ENCODE measurements around the gene PARD3. TPM values are rescaled to one million over a fixed set of nuclear protein-coding genes. Genes with fewer than 3 reads are reported as not detected.

The PARD3 gene
- polyA plus RNA-seq, 3 donors, result 0.51 TPM; not detected in 2

DNA sequence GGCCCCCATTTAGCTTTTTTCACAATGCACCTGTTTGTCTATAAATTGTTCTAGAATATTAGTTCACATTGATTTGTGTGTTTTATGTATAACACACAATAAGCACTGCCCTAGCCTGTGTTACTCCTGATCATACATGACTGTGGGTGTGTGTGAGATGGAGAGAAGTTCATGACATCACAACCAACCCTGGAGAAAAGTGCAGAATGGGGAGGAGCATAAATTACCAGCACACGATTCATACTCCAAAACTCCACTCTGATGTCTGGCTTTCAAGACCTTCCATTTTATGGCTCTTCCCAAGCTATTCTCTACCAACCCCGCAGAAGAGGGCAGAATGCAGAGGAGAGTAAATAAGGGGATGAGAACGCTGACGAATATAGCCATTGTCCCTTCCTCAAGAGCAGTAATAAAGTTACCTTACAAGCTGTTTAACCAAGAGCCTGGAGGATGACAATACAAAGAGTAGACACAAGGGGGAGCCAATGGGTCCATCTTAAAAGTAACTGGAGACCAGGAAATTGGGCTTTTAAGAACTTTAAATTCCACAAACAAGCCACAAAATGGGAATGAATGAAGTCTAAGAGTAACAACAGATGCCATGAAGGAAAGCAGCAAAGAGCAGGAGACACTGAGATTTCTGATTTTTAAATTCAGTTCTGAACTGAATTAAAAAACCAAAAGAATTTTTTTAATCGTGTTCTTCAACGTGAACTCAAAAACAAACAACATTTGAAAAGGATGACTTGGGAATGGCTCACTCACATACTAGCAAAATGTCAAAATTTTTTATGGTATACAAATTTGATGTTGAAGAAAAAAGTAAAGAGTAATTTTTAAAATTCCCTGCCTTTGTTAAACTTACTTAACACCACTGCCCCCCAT lies 159.6 kb downstream of the PARD3 start:
- no peak overlapping the region for H3K9ac ChIP-seq (ENCODE audit: insufficient read depth, low read length, poor library complexity, severe bottlenecking)
- Mint-ChIP-seq H3K36me3 (no peaks in the 10 kb centered on the region), H3K27ac (peak overlapping the region in 1 of 7 donors; percentile 13), H3K4me3 (no peak overlapping the region), H3K4me1 (no peaks in the 10 kb centered on the region), H3K9me3 (no peaks in the 10 kb centered on the region), H3K27me3 (ENCODE audit: low read depth in 3 of 3) (peaks cover 0 to 4% (median 3%) of the 10 kb centered on the region in 3 donors)
- no peaks in the 10 kb centered on the region for H3K9me3 ChIP-seq (replicated peaks in 1 of 2; ENCODE audit: control insufficient read depth in 1 of 2, insufficient read depth in 1 of 2, low read length in 2 of 2)
- no peaks in the 10 kb centered on the region for H3K36me3 ChIP-seq (replicated peaks in 1 of 2; ENCODE audit: control insufficient read depth in 1 of 2, insufficient read depth in 2 of 2, low read length in 2 of 2)
- H3K79me2 ChIP-seq (ENCODE audit: insufficient read depth, low read length), result no peaks in the 10 kb centered on the region
- no peak overlapping the region for H3K4me2 ChIP-seq (replicated peaks; ENCODE audit: extremely low read depth, low read length, poor library complexity, severe bottlenecking)
- intact Hi-C loops (cut with micrococcal nuclease), result no loop called here
- WGBS (ENCODE audit: insufficient coverage), result no CpG with 5 or more reads among the region's 6 CpGs
- TF ChIP-seq, protein P1, sequence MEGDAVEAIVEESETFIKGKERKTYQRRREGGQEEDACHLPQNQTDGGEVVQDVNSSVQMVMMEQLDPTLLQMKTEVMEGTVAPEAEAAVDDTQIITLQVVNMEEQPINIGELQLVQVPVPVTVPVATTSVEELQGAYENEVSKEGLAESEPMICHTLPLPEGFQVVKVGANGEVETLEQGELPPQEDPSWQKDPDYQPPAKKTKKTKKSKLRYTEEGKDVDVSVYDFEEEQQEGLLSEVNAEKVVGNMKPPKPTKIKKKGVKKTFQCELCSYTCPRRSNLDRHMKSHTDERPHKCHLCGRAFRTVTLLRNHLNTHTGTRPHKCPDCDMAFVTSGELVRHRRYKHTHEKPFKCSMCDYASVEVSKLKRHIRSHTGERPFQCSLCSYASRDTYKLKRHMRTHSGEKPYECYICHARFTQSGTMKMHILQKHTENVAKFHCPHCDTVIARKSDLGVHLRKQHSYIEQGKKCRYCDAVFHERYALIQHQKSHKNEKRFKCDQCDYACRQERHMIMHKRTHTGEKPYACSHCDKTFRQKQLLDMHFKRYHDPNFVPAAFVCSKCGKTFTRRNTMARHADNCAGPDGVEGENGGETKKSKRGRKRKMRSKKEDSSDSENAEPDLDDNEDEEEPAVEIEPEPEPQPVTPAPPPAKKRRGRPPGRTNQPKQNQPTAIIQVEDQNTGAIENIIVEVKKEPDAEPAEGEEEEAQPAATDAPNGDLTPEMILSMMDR (IDR thresholded peaks at IDR 0.05), result peak; percentile 73
- no peaks in the 10 kb centered on the region for H3K27me3 ChIP-seq (ENCODE audit: control insufficient read depth in 2 of 2, insufficient read depth in 2 of 2, low read length in 2 of 2)
- no peaks in the 10 kb centered on the region for H4K20me1 ChIP-seq (ENCODE audit: insufficient read depth, low read length)
- DNase-seq, result peak in 2 of 3 donors; percentile 15 to 25
- no peak overlapping the region for H3K27ac ChIP-seq (ENCODE audit: low read depth in 1 of 2, low read length in 2 of 2)
- no peak overlapping the region for H2AFZ ChIP-seq (ENCODE audit: insufficient read depth, low read depth, low read length, poor library complexity, severe bottlenecking)
- H3K4me3 ChIP-seq (replicated peaks in 1 of 3; ENCODE audit: low read depth in 2 of 3, low read length in 3 of 3), result no peak overlapping the region
- H3K4me1 ChIP-seq (ENCODE audit: control insufficient read depth in 1 of 2, insufficient read depth in 2 of 2, low read length in 2 of 2), result no peaks in the 10 kb centered on the region

DNA sequence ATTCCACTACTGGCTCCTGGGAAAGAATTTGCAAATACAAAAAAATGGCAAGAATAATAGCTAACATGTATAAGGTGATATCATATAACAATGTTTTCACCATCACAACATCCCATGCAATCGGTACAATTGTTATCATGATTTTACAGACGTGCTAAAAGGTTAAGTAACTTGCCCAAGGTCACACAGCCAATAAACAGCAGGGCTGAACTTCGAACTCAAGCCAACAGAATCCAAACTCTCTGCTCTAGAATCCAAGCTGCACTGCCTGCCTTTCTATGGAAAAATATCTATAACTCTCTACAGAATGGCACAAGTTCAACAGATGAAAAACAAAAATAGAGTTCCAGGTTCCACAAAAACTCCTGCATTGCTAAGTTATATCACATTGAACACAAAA lies 160.9 kb downstream of the PARD3 start:
- Histone ChIP-seq H3K79me2 (ENCODE audit: insufficient read depth, low read length) (no peaks in the 10 kb centered on the region), H3K36me3 (replicated peaks in 1 of 2; ENCODE audit: control insufficient read depth in 1 of 2, insufficient read depth in 2 of 2, low read length in 2 of 2) (no peaks in the 10 kb centered on the region), H3K27ac (ENCODE audit: low read depth in 1 of 2, low read length in 2 of 2) (no peak overlapping the region), H3K27me3 (ENCODE audit: control insufficient read depth in 2 of 2, insufficient read depth in 2 of 2, low read length in 2 of 2) (no peaks in the 10 kb centered on the region), H3K9me3 (replicated peaks in 1 of 2; ENCODE audit: control insufficient read depth in 1 of 2, insufficient read depth in 1 of 2, low read length in 2 of 2) (no peaks in the 10 kb centered on the region), H3K4me2 (replicated peaks; ENCODE audit: extremely low read depth, low read length, poor library complexity, severe bottlenecking) (no peak overlapping the region), H4K20me1 (ENCODE audit: insufficient read depth, low read length) (no peaks in the 10 kb centered on the region), H3K4me3 (replicated peaks in 1 of 3; ENCODE audit: low read depth in 2 of 3, low read length in 3 of 3) (no peak overlapping the region), H3K4me1 (ENCODE audit: control insufficient read depth in 1 of 2, insufficient read depth in 2 of 2, low read length in 2 of 2) (no peaks in the 10 kb centered on the region), H2AFZ (ENCODE audit: insufficient read depth, low read depth, low read length, poor library complexity, severe bottlenecking) (no peak overlapping the region), H3K9ac (ENCODE audit: insufficient read depth, low read length, poor library complexity, severe bottlenecking) (no peak overlapping the region)
- intact Hi-C loops (cut with micrococcal nuclease), result no loop called here
- WGBS (ENCODE audit: insufficient coverage), result 92% methylated on average over 2 of the region's 3 CpGs
- no peak overlapping the region for H3K4me3 Mint-ChIP-seq
- TF ChIP-seq, protein P1 (IDR thresholded peaks at IDR 0.05), result no peak
- no peaks in the 10 kb centered on the region for H3K36me3 Mint-ChIP-seq
- DNase-seq, result no peak
- no peaks in the 10 kb centered on the region for H3K4me1 Mint-ChIP-seq
- H3K27ac Mint-ChIP-seq, result no peak overlapping the region
- H3K9me3 Mint-ChIP-seq, result no peaks in the 10 kb centered on the region
- peaks cover 2 to 4% (median 3%) of the 10 kb centered on the region in 3 donors for H3K27me3 Mint-ChIP-seq (ENCODE audit: low read depth in 3 of 3)

Data from CD14-positive monocyte (primary cell).